ENCODE measurements around the gene HECW1. TPM values are rescaled to one million over a fixed set of nuclear protein-coding genes. Genes with fewer than 3 reads are reported as not detected.

Gene HECW1
- total and polyA plus RNA-seq, 10 of the 15 experiments (the other 5 are each of a cell fraction or from before 2014, with no cell fraction given): under 0.01 to 0.31 (median 0.04) TPM; not detected in 3

DNA sequence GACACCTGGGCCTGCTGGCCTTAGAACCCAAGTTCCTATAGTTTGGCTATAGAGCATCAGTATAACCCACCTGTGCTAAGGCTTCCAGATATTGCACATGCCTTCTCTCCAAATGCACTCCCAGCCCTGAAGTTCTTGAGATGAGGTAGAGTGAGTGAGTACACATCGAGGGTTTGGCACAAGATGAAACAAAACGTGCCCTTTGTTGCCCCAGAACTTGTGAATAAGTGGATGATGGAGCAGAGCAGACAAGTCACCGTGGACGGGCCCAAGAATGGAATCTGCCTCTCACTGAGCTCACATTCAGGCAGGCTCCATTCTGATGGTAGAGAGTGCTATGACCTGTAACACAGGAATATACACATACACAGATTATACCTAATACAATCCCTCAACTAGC is 397.5 kb downstream of the HECW1 start:
- no peak for TF ChIP-seq ZNF24 (IDR thresholded peaks at IDR 0.05)
- TF ChIP-seq SUPT20H (IDR thresholded peaks at IDR 0.05; ENCODE audit: borderline replicate concordance, control insufficient read depth, low read depth, low read length): no peak
- TF ChIP-seq ZSCAN29 (IDR thresholded peaks at IDR 0.05): no peak
- TF ChIP-seq CBFB (IDR thresholded peaks at IDR 0.05; ENCODE audit: low read depth): no peak
- TF ChIP-seq, protein P1, sequence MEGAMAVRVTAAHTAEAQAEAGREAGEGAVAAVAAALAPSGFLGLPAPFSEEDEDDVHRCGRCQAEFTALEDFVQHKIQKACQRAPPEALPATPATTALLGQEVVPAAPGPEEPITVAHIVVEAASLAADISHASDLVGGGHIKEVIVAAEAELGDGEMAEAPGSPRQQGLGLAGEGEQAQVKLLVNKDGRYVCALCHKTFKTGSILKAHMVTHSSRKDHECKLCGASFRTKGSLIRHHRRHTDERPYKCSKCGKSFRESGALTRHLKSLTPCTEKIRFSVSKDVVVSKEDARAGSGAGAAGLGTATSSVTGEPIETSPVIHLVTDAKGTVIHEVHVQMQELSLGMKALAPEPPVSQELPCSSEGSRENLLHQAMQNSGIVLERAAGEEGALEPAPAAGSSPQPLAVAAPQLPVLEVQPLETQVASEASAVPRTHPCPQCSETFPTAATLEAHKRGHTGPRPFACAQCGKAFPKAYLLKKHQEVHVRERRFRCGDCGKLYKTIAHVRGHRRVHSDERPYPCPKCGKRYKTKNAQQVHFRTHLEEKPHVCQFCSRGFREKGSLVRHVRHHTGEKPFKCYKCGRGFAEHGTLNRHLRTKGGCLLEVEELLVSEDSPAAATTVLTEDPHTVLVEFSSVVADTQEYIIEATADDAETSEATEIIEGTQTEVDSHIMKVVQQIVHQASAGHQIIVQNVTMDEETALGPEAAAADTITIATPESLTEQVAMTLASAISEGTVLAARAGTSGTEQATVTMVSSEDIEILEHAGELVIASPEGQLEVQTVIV (IDR thresholded peaks at IDR 0.05; ENCODE audit: borderline replicate concordance, partially characterized antibody): no peak
- no peak for TF ChIP-seq RELA (IDR thresholded peaks at IDR 0.05; ENCODE audit: borderline replicate concordance, partially characterized antibody)
- no peak for TF ChIP-seq YY1 (IDR thresholded peaks at IDR 0.05; ENCODE audit: low read depth, low read length)
- no peak for TF ChIP-seq TCF12 (IDR thresholded peaks at IDR 0.05; ENCODE audit: low read depth, low read length)
- no peak for TF ChIP-seq ZNF622 (IDR thresholded peaks at IDR 0.05)
- TF ChIP-seq HDAC6 (IDR thresholded peaks at IDR 0.05; ENCODE audit: unreplicated experiment): no peak
- TF ChIP-seq SREBF1 (IDR thresholded peaks at IDR 0.05; ENCODE audit: low read length): no peak
- no peak for TF ChIP-seq JUND (IDR thresholded peaks at IDR 0.05; ENCODE audit: low read depth, low read length)
- TF ChIP-seq FOXM1 (IDR thresholded peaks at IDR 0.05; ENCODE audit: low read depth, low read length): no peak
- TF ChIP-seq, protein P2, sequence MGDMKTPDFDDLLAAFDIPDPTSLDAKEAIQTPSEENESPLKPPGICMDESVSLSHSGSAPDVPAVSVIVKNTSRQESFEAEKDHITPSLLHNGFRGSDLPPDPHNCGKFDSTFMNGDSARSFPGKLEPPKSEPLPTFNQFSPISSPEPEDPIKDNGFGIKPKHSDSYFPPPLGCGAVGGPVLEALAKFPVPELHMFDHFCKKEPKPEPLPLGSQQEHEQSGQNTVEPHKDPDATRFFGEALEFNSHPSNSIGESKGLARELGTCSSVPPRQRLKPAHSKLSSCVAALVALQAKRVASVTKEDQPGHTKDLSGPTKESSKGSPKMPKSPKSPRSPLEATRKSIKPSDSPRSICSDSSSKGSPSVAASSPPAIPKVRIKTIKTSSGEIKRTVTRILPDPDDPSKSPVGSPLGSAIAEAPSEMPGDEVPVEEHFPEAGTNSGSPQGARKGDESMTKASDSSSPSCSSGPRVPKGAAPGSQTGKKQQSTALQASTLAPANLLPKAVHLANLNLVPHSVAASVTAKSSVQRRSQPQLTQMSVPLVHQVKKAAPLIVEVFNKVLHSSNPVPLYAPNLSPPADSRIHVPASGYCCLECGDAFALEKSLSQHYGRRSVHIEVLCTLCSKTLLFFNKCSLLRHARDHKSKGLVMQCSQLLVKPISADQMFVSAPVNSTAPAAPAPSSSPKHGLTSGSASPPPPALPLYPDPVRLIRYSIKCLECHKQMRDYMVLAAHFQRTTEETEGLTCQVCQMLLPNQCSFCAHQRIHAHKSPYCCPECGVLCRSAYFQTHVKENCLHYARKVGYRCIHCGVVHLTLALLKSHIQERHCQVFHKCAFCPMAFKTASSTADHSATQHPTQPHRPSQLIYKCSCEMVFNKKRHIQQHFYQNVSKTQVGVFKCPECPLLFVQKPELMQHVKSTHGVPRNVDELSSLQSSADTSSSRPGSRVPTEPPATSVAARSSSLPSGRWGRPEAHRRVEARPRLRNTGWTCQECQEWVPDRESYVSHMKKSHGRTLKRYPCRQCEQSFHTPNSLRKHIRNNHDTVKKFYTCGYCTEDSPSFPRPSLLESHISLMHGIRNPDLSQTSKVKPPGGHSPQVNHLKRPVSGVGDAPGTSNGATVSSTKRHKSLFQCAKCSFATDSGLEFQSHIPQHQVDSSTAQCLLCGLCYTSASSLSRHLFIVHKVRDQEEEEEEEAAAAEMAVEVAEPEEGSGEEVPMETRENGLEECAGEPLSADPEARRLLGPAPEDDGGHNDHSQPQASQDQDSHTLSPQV (IDR thresholded peaks at IDR 0.05): no peak
- TF ChIP-seq EED (IDR thresholded peaks at IDR 0.05; ENCODE audit: low read depth): no peak
- no peak for TF ChIP-seq EP300 (IDR thresholded peaks at IDR 0.05; ENCODE audit: borderline replicate concordance in 1 of 2, control insufficient read depth in 1 of 2, low read depth in 2 of 2, low read length in 2 of 2)
- no peak for TF ChIP-seq CREB1 (IDR thresholded peaks at IDR 0.05; ENCODE audit: low read depth)
- Histone ChIP-seq H4K20me1 (ENCODE audit: control insufficient read depth, insufficient read depth) (no peaks in the 10 kb centered on the region), H3K27ac (ENCODE audit: control insufficient read depth, insufficient read depth) (no peak overlapping the region), H3K4me3 (no peak overlapping the region), H3K9ac (ENCODE audit: control insufficient read depth, insufficient read depth, low read length) (no peak overlapping the region), H3K36me3 (ENCODE audit: control insufficient read depth in 2 of 2, insufficient read depth in 2 of 2, low read length in 1 of 2) (no peaks in the 10 kb centered on the region), H3K9me3 (replicated peaks; ENCODE audit: control insufficient read depth, insufficient read depth, low read length) (no peaks in the 10 kb centered on the region; the same call in 2 of the 3 replicates), H3K4me2 (ENCODE audit: control insufficient read depth, insufficient read depth) (no peak overlapping the region), H3K4me1 (ENCODE audit: control insufficient read depth, insufficient read depth, low read length) (peaks cover 3% of the 10 kb centered on the region), H3K79me2 (ENCODE audit: control insufficient read depth, insufficient read depth, low read length) (no peaks in the 10 kb centered on the region), H3K27me3 (replicated peaks in 1 of 2; ENCODE audit: control insufficient read depth in 2 of 2, insufficient read depth in 2 of 2, low read length in 1 of 2) (no peaks in the 10 kb centered on the region), H2AFZ (ENCODE audit: control insufficient read depth, low read depth, low read length) (no peak overlapping the region)
- ChIA-PET SMC1A (ENCODE audit: uncharacterized antibody, unreplicated experiment) (interaction anchor here (1.2 kb wide), 2 partner anchors 21 to 32 kb away, joined by 3 read pairs; no protein-coding TSS in a partner anchor), RAD21 (ENCODE audit: unreplicated experiment) (interaction anchor here (1.0 kb wide), 1 partner anchor 73 kb away, joined by 3 read pairs; the partner anchor contains the start of gene STK17A), CTCF (interaction anchor here (0.7 kb wide), 1 partner anchor 10 kb away, joined by 3 read pairs; no protein-coding TSS in a partner anchor), POLR2A (no interaction called here)
- intact Hi-C loops (cut with micrococcal nuclease; ENCODE audit: unreplicated experiment) (no loop called here), in situ Hi-C loops (cut with MboI) (no loop called here)
- BruUV-seq (replicated peaks): no TSS peak
- FAIRE-seq: no peak
- WGBS (ENCODE audit: insufficient coverage, insufficient replicate concordance, low lambda C conversion rate, missing lambda C conversion rate): 27% methylated on average over 4 of the region's 4 CpGs
- no peak for ATAC-seq
- DNase-seq (ENCODE audit: low read depth, low spot score): no peak

Measured in GM12878 (cell line).